Endothelial cell of umbilical vein (primary cell): ENCODE results near the gene ABCF2.

Experiments
- CTCF ChIP-seq, 2 donors: IDR thresholded peaks; 1 replicate in 1 of 2; 2 replicates in 1 of 2; pipeline ENCODE4 v1.5.1; 2011; ENCODE audit warnings: low read length in 2 of 2, mild to moderate bottlenecking in 2 of 2, moderate library complexity in 2 of 2, control low read depth in 1 of 2, inconsistent platforms in 1 of 2, low read depth in 1 of 2; ENCODE audit not compliant: insufficient read depth in 1 of 2; ENCODE audit errors: extremely low read depth in 1 of 2
- EZH2 ChIP-seq: IDR thresholded peaks from 2 replicates; pipeline ENCODE4 v1.6.1; 2012; ENCODE audit warnings: borderline replicate concordance, low read depth, mild to moderate bottlenecking, moderate library complexity, low read length, inconsistent platforms; ENCODE audit not compliant: severe bottlenecking
- FOS ChIP-seq: IDR thresholded peaks from 2 replicates; pipeline ENCODE4 v1.6.1; 2011; ENCODE audit warnings: mild to moderate bottlenecking, low read length, moderate library complexity, borderline replicate concordance; ENCODE audit not compliant: insufficient read depth
- GATA2 ChIP-seq: IDR thresholded peaks from 2 replicates; pipeline ENCODE4 v1.7.0; 2011; ENCODE audit warnings: low read depth, mild to moderate bottlenecking, moderate library complexity, mixed read lengths, low read length; ENCODE audit not compliant: insufficient read length, insufficient read depth
- JUN ChIP-seq: IDR thresholded peaks from 2 replicates; pipeline ENCODE4 v1.6.1; 2011; ENCODE audit warnings: borderline replicate concordance, low read depth; ENCODE audit not compliant: insufficient read length, insufficient read depth
- MAX ChIP-seq: IDR thresholded peaks from 2 replicates; pipeline ENCODE4 v1.6.1; 2011; ENCODE audit not compliant: insufficient read depth, insufficient read length
- MYC ChIP-seq: IDR thresholded peaks from one replicate; pipeline ENCODE4 v1.6.1; 2011; ENCODE audit warnings: mild to moderate bottlenecking, low read depth, low read length
- POLR2A ChIP-seq: IDR thresholded peaks from 2 replicates; pipeline ENCODE4 v1.6.1; 2012; ENCODE audit warnings: low read depth, mild to moderate bottlenecking, control low read depth, low read length
- POLR2AphosphoS5 ChIP-seq: IDR thresholded peaks from 2 replicates; pipeline ENCODE4 v1.6.1; 2012; ENCODE audit warnings: low read depth, mild to moderate bottlenecking, control low read depth, low read length, moderate library complexity; ENCODE audit not compliant: insufficient read depth

DNA sequence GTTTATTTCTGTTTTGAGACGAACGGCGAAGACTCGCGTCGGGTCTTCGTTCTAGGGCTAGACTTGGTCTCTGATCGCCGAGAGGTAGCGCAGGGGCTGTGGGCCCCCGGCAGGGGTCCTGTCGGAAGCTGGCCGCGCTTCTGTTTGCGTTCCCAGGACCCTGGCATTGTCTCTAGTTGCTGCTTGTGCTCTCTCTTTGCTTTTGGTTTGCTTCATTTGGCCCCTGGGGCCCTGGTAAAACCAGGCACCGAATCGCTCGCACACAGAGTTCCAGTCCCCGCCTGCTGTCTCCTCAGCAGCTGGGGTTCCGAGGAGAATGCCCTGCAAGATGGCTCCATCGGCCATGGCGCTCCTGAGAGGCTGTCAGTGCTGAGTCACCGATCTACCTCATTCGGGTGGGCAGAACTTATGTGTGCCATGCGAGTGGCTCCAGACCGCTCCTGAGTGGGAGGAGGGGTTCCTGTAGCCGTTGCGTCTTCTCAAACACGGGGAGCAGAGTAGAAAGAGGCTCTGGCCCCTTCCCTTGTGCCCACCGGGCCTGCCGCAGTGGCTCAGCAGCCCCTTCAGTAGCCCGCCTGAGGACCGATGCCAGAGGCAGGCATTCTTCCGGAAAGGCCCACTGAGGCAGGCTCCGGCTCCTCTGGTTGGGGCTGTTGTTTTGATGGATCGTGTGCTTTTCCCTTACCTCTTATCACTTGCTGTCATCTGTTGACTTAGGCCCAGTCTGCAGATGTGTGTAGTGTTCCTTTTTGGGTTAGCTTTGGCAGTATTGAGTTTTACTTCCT, 6.1 kb upstream of the ABCF2 start:
- TF ChIP-seq CTCF (IDR thresholded peaks at IDR 0.05; ENCODE audit: extremely low read depth in 1 of 2, insufficient read depth in 1 of 2, low read depth in 1 of 2, low read length in 2 of 2) (no peak), MYC (no peak), POLR2AphosphoS5 (no peak), MAX (no peak), POLR2A (peak; percentile 46), EZH2 (no peak), JUN (no peak), GATA2 (peak; percentile 26), FOS (no peak)
